Upper lobe of right lung (tissue), 1 donor: ENCODE measurements around the gene NEAT1. TPM values are rescaled to one million over a fixed set of nuclear protein-coding genes. Genes with fewer than 3 reads are reported as not detected.
A peak's percentile ranks its signal among the peaks of the same experiment; 100 is the strongest.

Experiments
- ATAC-seq: fragments of 200-7000 bp; cut with Tn5 transposase; one replicate; pipeline ENCODE4 v1.9.1; 2020; ENCODE audit warnings: mild to moderate bottlenecking, moderate library complexity
- DNase-seq: peaks from one replicate; pipeline ENCODE4 v3.0.0-alpha.2; 2020
- H3K27ac ChIP-seq: fragments of 200-600 bp; one replicate; pipeline ENCODE4 v1.8.0; 2022
- H3K27me3 ChIP-seq: fragments of 200-600 bp; one replicate; pipeline ENCODE4 v1.8.0; 2022; ENCODE audit warnings: mild to moderate bottlenecking
- H3K36me3 ChIP-seq: fragments of 200-600 bp; one replicate; pipeline ENCODE4 v1.8.0; 2022
- H3K4me1 ChIP-seq: fragments of 200-600 bp; one replicate; pipeline ENCODE4 v1.8.0; 2022
- H3K4me3 ChIP-seq: fragments of 200-600 bp; one replicate; pipeline ENCODE4 v1.8.0; 2022; ENCODE audit warnings: mild to moderate bottlenecking
- H3K9me3 ChIP-seq: fragments of 200-600 bp; one replicate; pipeline ENCODE4 v1.8.0; 2022
- CTCF ChIP-seq: fragments of 200-600 bp; IDR thresholded peaks from one replicate; pipeline ENCODE4 v1.8.0; 2022; ENCODE audit warnings: antibody characterized with exemption
- intact Hi-C: fragments of 100-400 bp; cut with DNase I; formaldehyde crosslinking; loops from one replicate; pipeline ENCODE4 v1.11.0; 2022
- total RNA-seq: library from RNA; stranded (reverse); fragmentation: NEBNext Ultra II Directional; extraction: Animal tissue kit (Norgen Biotek cat#: 25700); gene quantifications from one replicate; pipeline ENCODE4 v1.2.1, GENCODE V29; 2021
- donor health status: DM: no; HTN: yes; CAD: no; lungs with severe emphysema.

NEAT1 gene
- total RNA-seq, 1 donor from 2014 or later: 1,120 TPM

- Histone ChIP-seq H3K36me3 (no peaks in the 10 kb centered on the region), H3K4me3 (peak overlapping the region; percentile 98), H3K27ac (peak overlapping the region; percentile 100), H3K27me3 (no peaks in the 10 kb centered on the region), H3K9me3 (no peaks in the 10 kb centered on the region), H3K4me1 (peaks cover 47% of the 10 kb centered on the region)
- ATAC-seq (peak; percentile 0), DNase-seq (peak; percentile 84)
- no peak for TF ChIP-seq CTCF
- intact Hi-C loops: no loop called here
These were observed 4.7 kb upstream of the NEAT1 start for GRCh38 chr11:65417702-65418430.

GRCh38 chr11:65418431-65418680 lies 4.2 kb upstream of the NEAT1 start:
- no peaks in the 10 kb centered on the region for H3K27me3 ChIP-seq
- H3K4me1 ChIP-seq: peaks cover 47% of the 10 kb centered on the region
- H3K9me3 ChIP-seq: no peaks in the 10 kb centered on the region
- TF ChIP-seq CTCF: no peak
- intact Hi-C loops: no loop called here
- no peaks in the 10 kb centered on the region for H3K36me3 ChIP-seq
- no peak for DNase-seq
- peak overlapping the region; percentile 100 for H3K27ac ChIP-seq
- no peak for ATAC-seq
- peak overlapping the region; percentile 98 for H3K4me3 ChIP-seq

GRCh38 chr11:65418681-65419459 lies 3.7 kb upstream of the NEAT1 start:
- H3K27ac ChIP-seq: peak overlapping the region; percentile 100
- H3K9me3 ChIP-seq: no peaks in the 10 kb centered on the region
- no peak for TF ChIP-seq CTCF
- peaks cover 47% of the 10 kb centered on the region for H3K4me1 ChIP-seq
- peak overlapping the region; percentile 98 for H3K4me3 ChIP-seq
- DNase-seq (peak; percentile 99), ATAC-seq (peak; percentile 60)
- intact Hi-C loops: no loop called here
- peaks cover 3% of the 10 kb centered on the region for H3K36me3 ChIP-seq
- no peaks in the 10 kb centered on the region for H3K27me3 ChIP-seq

- DNase-seq: peak; percentile 70
- intact Hi-C loops: no loop called here
- no peak for ATAC-seq
- TF ChIP-seq CTCF: no peak
- H3K27ac ChIP-seq: peak overlapping the region; percentile 100
- H3K36me3 ChIP-seq: peaks cover 7% of the 10 kb centered on the region
- H3K4me3 ChIP-seq: peak overlapping the region; percentile 98
- no peaks in the 10 kb centered on the region for H3K27me3 ChIP-seq
- peaks cover 47% of the 10 kb centered on the region for H3K4me1 ChIP-seq
- no peaks in the 10 kb centered on the region for H3K9me3 ChIP-seq
These were observed 3.2 kb upstream of the NEAT1 start for GRCh38 chr11:65419460-65419771.

GRCh38 chr11:65419772-65420481 lies 2.7 kb upstream of the NEAT1 start:
- Histone ChIP-seq H3K36me3 (peaks cover 12% of the 10 kb centered on the region), H3K4me3 (peak overlapping the region; percentile 98), H3K27ac (peak overlapping the region; percentile 100), H3K9me3 (no peaks in the 10 kb centered on the region), H3K27me3 (no peaks in the 10 kb centered on the region), H3K4me1 (peaks cover 47% of the 10 kb centered on the region)
- ATAC-seq (peak; percentile 35), DNase-seq (peak; percentile 95)
- TF ChIP-seq CTCF: no peak
- intact Hi-C loops: no loop called here
